Measurements from ENCODE around the gene TLL2. TPM values are rescaled to one million over a fixed set of nuclear protein-coding genes. Genes with fewer than 3 reads are reported as not detected.
"Not testable (repeated sequence)": the region's sequence is repeated elsewhere in the genome, so short reads cannot be mapped to it uniquely, and the experiment has no call there.

The TLL2 gene
- total RNA-seq = 0.05 and 0.07 TPM in 2 replicates

DNA sequence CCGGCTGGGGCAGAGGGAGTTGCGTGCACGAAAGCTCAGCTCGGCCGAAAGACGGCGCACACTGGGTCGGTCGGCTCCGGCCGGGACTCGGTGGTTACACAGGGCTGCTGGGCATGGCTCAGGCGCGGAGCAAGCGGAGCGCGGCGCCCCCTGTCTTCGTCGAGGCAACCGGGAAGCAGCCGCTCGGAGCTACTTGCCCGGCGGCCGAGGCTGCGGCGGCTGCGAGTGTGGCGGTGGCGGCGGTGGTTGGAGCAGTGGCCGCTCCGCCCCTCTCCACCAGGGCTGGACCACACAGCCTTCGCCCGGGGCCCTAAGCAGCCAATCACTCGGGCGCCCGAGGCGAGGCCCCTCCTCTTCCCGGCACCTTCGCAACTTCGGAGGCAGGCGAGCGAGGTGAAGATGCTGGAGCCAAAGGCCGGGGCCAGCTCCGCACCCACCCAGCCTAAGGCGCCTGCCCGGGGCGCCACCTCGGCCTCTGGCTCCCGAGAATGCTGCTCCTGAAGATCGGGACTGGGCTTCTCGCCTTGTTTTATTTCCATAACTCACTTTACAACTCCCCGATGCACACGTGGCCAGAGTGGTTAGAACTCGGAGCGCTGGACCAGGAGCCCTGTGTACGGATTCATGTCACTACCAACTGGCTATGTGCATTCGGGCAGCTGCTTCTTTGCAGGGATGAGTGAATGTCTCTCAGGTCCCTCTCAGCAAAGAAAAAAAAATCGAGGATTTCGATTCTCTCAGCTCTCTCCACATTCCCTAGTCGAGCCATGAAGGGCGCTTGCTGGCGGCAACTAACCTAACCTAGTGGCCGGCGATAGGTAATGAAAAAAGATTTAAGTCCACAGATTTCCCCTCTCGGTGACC lies at the start of gene TLL2:
Gene TLL2, minus strand, starts transcription at position 229 of the 864 bp plus-strand sequence. CDS start 241 bp downstream, outside the sequence.
- intact Hi-C loops (cut with micrococcal nuclease) = loop anchor here (2.0 to 10.0 kb wide), 3 partner anchors 73 to 321 kb away; partner anchors contain the start of genes LCOR and TM9SF3

DNA sequence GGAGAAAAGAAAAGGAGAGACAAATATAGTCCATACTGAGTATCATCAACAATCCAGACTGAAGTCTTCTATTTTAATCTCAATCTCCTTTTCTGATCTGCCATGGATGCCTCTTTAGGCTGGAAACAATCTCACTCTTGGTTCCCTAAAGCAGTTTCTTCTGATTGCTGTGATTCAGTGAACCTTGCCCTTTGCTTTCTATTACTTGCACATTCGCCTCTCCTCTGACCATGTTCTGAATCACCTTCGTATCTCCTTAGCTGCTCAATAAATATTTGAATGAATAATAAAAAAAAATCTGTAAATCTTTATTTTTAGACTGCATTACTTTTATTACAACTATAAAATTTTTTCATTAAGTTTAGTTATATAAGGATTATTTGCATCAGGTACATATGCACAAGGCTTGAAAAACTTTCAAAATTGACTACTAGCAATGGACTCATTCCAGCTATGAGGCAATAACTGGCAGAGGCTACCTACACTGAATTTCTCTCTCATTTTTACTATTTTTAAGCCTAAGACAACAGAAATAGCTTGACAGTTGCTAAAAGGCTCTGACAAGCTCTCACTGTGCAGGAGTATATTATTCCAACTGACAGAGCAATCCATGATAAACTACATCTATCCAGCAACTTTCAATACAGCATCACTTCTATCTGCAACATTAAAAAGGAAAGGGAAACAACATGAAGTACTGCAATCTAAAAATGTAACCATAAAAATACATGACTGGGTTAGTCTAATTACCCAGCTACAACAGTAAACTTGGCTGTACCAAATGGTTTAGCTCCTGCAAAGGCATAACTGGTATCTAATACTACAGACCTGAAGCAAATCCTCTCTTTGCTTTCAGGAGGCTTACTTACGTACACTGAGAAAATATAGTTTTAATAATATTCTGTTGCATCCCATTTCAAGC lies 47.5 kb upstream of the TLL2 start:
- intact Hi-C loops (cut with micrococcal nuclease) = no loop called here

DNA sequence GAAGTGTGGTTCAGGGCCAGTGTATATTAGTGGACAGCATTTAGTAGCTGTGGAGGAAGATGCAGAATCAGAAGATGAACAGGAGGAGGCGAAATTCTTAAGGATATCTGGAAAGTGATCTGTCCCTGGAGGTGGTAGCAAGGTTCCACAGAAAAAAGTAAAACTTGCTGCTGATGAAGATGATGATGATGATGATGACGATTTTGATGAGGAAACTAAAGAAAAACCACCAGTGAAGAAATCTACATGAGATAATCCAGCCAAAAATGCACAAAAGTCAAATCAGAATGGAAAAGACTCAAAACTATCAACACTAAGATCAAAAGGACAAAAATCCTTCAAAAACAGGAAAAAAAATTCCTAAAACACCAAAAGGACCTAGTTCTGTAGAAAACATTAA lies 46.8 kb upstream of the TLL2 start:
- intact Hi-C loops (cut with micrococcal nuclease) = no loop called here

DNA sequence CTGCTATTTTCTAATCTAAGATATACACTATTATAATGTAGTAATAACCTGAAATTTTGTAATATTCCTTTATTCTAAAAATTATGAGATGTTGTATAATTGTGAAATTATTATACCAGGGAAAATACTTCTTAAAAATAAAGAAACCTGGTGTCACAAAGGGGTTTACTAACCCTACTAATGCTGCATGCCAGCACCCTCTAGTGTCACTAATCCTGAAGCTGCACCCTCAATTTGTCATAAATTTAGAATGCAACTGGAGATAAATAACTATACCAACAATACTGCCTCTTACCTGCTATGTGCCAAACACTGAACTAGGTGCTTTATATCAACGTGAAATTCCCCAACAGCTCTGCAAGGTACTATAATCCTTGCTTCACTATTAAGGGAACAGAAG lies 42.3 kb upstream of the TLL2 start:
- intact Hi-C loops (cut with micrococcal nuclease) = loop anchor here (2.0 kb wide), 1 partner anchor 159 kb away; no protein-coding TSS in a partner anchor

DNA sequence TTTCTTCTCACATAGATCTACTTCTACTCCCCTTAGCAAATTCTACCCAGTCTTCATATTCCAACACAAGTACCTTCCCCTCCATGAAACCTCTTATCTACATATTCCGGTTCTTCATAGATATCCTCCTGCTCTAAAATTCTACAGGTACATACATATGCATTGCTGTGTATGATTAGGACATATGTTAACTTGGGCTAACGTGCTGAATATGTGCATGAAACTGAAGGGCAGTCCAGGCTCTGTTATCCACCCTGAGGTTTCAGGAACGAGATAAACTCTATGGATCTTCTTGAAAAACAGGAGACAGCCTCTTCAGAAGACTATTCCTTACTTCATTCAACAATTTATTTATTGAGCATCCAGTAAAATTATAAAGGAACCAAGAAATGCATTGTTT lies 41.6 kb upstream of the TLL2 start:
- intact Hi-C loops (cut with micrococcal nuclease) = no loop called here

DNA sequence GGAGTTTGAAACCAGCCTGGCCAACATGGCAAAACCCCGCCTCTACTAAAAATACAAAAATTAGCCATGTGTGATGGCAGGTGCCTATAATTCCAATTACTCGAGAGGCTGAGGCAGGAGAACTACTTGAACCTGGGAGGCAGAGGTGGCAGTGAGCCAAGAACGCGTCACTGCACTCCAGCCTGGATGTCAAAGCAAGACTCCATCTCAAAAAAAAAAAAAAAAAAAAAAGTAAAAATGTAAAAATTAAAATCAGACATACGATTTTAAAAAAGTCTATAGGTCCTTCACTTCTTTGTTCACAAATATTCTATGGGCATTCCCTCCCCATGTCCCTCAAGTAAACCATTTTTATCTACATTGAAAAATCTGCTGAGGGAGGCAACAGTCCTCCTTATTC lies 34.9 kb upstream of the TLL2 start:
- intact Hi-C loops (cut with micrococcal nuclease) = no loop called here

DNA sequence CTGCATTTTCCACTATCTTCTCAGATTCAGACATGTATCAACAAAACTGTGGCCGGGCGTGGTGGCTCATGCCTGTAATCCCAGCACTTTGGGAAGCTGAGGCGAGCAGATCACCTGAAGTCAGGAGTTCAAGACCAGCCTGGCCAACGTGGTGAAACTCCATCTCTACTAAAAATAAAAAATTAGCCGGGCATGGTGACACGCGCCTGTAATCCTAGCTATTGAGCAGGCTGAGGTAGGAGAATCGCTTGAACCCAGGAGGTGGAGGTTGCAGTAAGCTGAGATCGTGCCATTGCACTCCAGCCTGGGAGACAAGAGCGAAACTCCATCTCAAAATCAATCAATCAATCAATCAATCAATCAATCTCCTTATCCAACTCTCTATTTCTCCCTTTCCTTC lies 31.8 kb upstream of the TLL2 start:
- intact Hi-C loops (cut with micrococcal nuclease) = not testable (repeated sequence)

DNA sequence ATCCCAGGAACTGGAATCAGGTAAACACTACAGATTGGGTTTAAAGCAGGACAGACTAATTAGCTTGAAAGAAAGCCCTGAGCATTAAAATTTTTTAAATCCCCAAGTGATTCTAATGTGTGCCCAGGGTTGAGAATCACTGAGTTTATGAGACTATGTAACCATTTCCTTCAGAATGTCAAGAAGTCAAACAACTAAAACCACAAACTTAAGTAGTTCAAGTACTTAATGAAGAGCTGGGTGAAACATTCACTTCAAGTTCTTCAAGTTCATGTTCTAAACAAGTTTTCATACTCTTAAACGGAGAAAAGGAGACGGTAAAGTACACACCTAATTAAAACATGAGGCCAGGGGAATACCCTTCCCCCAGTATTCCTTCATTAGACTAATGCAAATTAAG lies 28.2 kb upstream of the TLL2 start:
- intact Hi-C loops (cut with micrococcal nuclease) = no loop called here

DNA sequence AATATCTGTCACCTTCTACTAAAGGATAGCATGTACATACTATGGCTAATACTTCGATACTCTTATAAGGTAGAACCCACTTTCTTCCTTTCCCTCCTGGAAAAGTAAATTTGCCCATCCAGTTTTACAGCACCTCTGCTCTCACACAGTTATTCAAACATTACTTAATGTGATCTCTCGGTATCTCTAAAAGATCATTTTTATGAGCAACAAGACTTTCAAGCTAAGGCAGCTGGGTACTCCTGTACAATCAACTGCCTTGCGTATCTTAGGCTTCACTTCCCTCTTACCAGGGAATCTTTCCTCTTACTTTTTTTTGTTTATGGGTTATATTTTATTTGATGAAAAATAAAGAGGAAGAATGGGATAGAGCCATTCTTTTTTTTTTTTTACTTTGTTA lies 26.5 kb upstream of the TLL2 start:
- intact Hi-C loops (cut with micrococcal nuclease) = no loop called here

DNA sequence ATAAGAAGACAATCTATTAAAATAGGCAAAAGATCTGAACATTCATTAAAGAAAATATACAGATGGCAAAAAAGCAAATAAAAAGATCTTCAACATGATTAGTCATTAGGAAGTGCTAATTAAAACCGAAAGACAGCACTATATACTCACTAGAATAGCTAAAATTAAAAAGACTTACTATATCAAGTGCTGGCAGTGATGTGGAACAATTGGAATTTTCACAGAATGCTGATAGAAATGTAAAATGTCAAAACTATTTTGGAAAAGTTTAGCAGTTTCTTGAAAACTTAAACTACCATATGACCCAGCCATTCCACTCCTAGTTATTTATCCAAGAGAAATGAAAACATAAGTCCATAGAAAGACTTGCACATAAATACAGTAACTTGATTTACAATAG lies 25.0 kb upstream of the TLL2 start:
- intact Hi-C loops (cut with micrococcal nuclease) = no loop called here

DNA sequence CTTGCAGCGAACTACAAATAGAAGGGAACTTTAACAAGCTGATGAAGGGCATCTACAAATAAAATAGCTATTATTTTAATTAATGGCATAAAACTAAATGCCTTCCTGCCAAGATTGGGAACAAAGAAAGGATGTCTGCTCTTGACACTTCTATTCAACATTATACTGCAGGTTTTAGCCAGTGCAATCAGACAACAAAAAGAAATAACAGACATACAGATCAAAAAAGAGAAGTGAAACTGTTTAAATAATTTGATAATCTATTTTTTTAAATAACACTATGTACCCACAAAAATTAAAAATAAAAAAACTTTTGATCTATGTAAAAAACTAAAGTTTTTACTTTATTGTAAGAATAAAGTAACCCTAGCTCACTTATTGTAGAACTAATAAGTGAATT lies 22.4 kb upstream of the TLL2 start:
- intact Hi-C loops (cut with micrococcal nuclease) = no loop called here

DNA sequence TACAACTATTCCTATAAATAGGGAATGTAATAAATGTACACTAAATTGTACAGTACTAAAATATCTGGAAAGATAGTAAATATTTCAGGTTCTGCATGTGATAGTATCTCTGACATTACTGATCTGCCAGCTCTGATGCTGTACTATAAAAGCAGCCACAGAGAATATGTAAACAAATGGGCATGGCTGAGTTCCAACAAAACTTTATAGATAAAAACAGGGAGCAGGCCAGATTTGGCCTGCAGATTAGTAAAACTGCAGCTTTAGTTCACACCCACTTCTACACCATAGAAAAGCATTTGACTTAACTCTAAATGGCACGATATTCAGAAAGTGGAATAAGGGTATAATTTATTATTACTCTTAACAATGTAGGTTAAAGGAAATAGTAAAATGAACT lies 18.8 kb upstream of the TLL2 start:
- intact Hi-C loops (cut with micrococcal nuclease) = no loop called here

DNA sequence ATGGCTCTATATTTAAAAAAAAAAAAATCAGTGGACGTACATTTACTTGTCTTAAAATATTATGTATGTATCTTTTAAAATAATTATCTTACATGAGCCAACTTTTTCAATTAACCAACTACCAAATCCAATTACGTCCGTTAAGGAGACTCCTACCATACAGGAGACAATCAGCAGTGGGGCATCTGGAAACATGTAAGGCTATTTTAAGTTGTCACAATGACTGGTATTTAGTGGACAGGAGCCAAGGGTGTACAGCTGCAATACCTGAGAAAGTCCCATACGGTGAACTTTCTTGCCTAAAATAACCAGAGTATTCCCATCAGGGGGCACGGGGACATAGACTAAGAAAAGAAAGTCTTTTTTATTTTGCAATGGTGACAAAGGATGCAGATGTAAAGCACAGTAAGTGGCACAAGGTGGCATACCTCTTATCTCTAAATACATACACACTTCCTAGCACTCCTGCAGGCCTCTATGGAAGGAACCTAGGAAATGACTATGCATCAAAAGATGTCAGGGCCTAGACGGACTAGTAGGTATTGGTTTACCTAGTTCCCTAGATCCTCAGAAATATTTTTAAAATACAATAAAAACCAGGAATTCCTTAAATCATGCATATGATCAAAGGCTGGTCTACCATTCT lies 16.0 kb upstream of the TLL2 start:
- intact Hi-C loops (cut with micrococcal nuclease) = no loop called here

DNA sequence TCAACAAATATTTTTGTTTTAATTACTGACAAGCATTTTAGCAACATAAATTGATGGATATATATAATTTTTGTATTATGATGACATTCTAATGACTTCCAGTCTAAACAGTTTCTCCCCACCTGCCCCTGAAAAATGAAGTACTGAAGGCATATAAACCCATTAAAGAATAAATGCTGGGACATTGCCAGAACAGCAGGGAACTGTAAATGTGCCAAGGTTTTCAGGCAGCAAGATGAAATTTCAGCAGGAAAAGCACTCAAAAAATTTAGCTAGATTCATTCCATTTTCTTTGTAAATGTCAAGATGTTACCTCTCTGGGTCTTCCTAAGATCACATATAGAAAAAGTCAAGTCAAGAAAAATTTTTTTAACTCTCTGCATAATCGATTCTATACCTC lies 11.0 kb upstream of the TLL2 start:
- intact Hi-C loops (cut with micrococcal nuclease) = no loop called here

DNA sequence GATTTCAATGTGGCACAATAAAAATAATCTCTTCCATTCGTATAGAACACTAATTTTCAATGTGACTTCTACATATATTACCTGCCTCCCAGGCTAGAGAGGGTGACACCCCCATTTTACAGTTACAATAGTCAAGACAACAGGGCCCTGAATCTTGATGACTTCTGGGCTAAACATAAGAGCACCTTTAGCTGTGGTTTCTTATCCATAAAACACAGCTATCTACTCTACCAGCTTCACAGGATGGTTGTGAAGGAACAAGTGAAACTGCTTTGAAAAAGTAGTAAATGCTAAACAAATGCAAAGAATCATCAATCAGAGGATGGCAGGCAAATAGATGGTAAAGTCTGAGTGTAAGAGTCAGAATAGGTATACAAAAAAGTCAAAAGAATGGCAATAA lies 3.6 kb upstream of the TLL2 start:
- intact Hi-C loops (cut with micrococcal nuclease) = loop anchor here (10.0 kb wide), 1 partner anchor 318 kb away; the partner anchor contains the start of gene LCOR

DNA sequence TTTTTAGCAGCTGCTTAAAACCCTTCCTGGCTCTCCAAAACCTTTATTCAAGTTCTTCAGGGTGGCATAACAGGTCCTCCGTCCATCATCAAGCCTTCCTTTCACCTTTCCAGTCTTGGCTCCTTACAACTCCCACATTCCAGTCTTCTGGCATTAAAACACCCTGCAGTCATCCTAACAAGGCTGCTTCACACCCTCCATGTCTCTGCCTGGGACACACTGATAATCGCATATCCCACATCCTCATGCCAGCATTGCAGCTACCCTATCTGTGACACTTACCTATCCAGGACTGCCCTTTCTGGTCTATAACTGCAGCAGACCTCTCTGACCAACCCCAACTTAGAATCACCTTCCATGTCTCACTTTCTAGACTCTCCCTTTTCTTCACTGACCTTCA lies 2.6 kb upstream of the TLL2 start:
- intact Hi-C loops (cut with micrococcal nuclease) = loop anchor here (10.0 kb wide), 1 partner anchor 318 kb away; the partner anchor contains the start of gene LCOR

DNA sequence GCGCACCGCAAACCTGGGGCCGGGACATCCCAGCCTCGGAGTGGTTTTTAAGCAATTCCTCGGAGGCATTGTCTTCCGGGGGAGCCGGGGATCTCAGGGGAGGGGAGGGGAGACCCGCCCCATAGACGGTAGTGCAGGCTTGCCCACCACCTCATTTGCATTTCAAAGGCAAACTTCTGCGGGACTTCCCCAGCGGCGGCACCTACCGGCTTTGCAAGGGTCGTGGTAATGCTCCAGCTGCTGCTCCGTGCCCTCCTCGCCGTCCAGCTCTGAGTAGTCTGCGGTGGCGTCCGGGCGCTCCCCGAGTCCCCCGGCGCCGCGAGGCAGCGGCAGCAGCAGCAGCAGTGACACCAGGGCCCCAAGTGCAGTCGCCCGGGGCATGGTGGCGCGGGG lies 425 bp downstream of the TLL2 start:
- intact Hi-C loops (cut with micrococcal nuclease) = loop anchor here (2.0 to 10.0 kb wide), 3 partner anchors 74 to 322 kb away; partner anchors contain the start of genes LCOR and TM9SF3

DNA sequence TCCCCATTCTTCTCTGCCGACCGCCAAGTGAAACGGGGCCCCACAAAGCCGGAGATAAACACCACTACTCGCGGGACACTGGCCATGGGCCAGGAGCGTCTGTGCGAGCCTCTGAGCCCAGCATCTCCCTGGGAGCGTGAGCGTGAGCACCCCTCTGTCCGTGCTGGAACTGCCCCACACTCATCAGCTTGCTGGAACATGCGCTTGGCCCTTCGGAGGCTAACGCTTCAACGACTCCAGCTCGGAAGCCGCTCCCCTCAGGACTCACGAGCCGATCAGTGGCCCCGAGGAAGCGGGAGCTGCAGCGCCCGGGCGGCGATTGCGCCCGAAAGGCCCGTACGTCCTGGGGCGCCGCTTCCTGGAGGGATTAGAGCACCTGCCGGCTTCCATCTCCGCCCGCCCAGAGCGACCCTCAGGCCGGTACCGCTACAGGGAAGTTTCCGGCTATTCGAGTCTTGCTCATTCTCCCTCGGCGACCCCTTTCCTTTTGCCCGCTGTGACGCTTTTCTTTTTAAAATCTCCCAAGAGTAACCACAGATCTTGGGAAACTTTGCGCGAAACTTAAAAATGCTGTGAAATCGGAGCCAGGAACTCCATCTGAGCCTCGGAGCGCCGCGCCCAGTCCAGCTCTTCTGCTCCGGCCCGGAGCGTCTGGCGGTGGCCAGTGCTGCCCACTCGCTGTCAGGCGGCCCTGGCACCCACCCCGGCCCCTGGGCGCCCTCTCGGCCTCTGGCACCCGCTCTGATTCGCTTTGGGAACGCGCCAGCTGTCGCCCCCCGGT lies 1.0 kb downstream of the TLL2 start:
- intact Hi-C loops (cut with micrococcal nuclease) = loop anchor here (2.0 to 10.0 kb wide), 3 partner anchors 75 to 322 kb away; partner anchors contain the start of genes LCOR and TM9SF3

DNA sequence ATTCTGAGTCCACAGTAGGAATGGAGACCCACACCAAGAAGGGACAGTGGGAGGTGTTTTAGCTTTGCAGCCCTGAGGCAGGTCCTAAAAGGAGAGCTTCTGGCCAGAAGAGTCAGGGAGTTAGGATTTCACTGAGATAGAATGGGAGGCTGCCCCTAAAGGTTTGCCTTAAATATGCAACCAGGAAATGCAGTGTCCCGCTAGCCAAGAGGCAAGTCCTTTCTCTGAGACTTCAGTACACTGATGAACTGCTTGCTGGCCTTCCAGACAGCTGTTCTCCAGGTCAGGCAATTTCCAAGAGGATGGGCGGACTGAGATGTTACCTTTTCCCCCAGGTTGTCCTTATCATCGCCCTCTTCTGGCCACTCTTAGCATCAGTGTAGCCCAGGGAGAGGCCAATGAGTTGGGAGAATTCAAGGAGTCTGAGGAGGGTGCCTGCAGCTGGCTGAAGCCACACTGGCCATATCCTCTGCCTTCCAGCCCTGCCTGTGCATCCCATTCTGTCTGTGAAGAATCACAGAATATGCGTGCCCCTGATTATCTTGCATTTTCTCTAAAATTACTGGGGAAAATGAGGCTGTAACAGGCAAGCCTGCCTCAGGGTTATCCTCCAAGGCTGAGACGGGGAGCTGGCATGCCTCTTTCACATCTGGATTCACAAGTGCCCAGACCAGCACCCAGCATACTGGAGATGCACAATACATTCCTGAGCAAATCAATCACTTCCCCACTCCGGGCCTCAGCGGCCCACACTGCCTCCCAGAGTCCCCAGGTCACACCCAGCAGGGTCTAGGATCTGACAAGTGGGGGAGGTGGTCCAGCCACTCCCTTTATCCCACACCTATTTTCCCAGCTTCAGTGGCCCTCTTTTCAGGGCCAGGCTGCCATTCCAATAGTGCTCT lies 2.4 kb downstream of the TLL2 start:
- intact Hi-C loops (cut with micrococcal nuclease) = loop anchor here (5.0 to 10.0 kb wide), 2 partner anchors 76 to 324 kb away; partner anchors contain the start of genes LCOR and TM9SF3

Data from T-helper 2 cell treated with Interferon-gamma antibody and Interleukin-4, amounts not matched to agents 100 ng/mL and 5 ng/mL, for 36 hours (primary cell).